HepG2 (cell line): ENCODE measurements around the gene RPS2. TPM values are rescaled to one million over a fixed set of nuclear protein-coding genes. Genes with fewer than 3 reads are reported as not detected.

Experiments
- HMGXB3 ChIP-seq: sonication (generic); formaldehyde crosslinking; IDR thresholded peaks from 2 replicates; pipeline ENCODE4 v1.4.0; 2020; ENCODE audit warnings: missing genetic modification reagents, borderline replicate concordance
- HNF1A ChIP-seq, 2 experiments: sonication (generic) in 1 of 2; formaldehyde crosslinking in 1 of 2; IDR thresholded peaks; 2 replicates each; pipeline versions ENCODE4 v1.4.0 to v1.6.1; 2016 to 2020; ENCODE audit warnings: borderline replicate concordance in 1 of 2, low read depth in 1 of 2, mild to moderate bottlenecking in 1 of 2, missing genetic modification reagents in 1 of 2
- HNF4G ChIP-seq, 2 experiments: sonication (generic) in 1 of 2; formaldehyde crosslinking in 1 of 2; IDR thresholded peaks; 2 replicates each; pipeline versions ENCODE4 v1.4.0 to v1.6.1; 2011 to 2020; ENCODE audit warnings: borderline replicate concordance in 2 of 2, low read depth in 2 of 2, mild to moderate bottlenecking in 2 of 2, low read length in 1 of 2, missing genetic modification reagents in 1 of 2, moderate library complexity in 1 of 2
- JDP2 ChIP-seq: sonication (generic); formaldehyde crosslinking; IDR thresholded peaks from 2 replicates; pipeline ENCODE4 v1.8.1; 2022; ENCODE audit warnings: missing genetic modification reagents, borderline replicate concordance
- MLX ChIP-seq: IDR thresholded peaks from 2 replicates; pipeline ENCODE4 v1.6.1; 2016
- POLR2AphosphoS2 ChIP-seq: IDR thresholded peaks from 2 replicates; pipeline ENCODE4 v1.6.1; 2011; ENCODE audit warnings: low read depth, low read length, improper control_type of control experiment
- PPARG ChIP-seq: conservative IDR thresholded peaks from 2 replicates; pipeline ENCODE4 v1.6.1; 2016; ENCODE audit warnings: missing biosample characterization, missing genetic modification reagents
- SATB2 ChIP-seq: sonication (generic); formaldehyde crosslinking; IDR thresholded peaks from 2 replicates; pipeline ENCODE4 v1.5.0; 2020; ENCODE audit warnings: missing genetic modification reagents
- STAT5B ChIP-seq: sonication (generic); formaldehyde crosslinking; IDR thresholded peaks from 2 replicates; pipeline ENCODE4 v1.4.0; 2020; ENCODE audit warnings: missing genetic modification reagents
- ZNF556 ChIP-seq: sonication (generic); formaldehyde crosslinking; IDR thresholded peaks from 2 replicates; pipeline ENCODE4 v1.4.0; 2020; ENCODE audit warnings: mild to moderate bottlenecking, missing genetic modification reagents, borderline replicate concordance
- ZNF784 ChIP-seq: sonication (generic); formaldehyde crosslinking; IDR thresholded peaks from 2 replicates; pipeline ENCODE4 v1.5.1; 2020; ENCODE audit warnings: missing genetic modification reagents, mild to moderate bottlenecking, borderline replicate concordance
- ZSCAN22 ChIP-seq: sonication (generic); formaldehyde crosslinking; IDR thresholded peaks from 2 replicates; pipeline ENCODE4 v1.4.0; 2020; ENCODE audit warnings: mild to moderate bottlenecking, missing genetic modification reagents
- polyA plus RNA-seq, 8 experiments: library from polyadenylated mRNA; depleted of rRNA in 3 of 8; stranded (reverse) in 7 of 8; unstranded in 1 of 8; fragments of >200 nt; fragmentation: Illumina TruSeq in 4 of 8; extraction: Trizol in 4 of 8; gene quantifications; 2 replicates each; pipeline versions ENCODE4 v1.2.1 to v1.2.3, GENCODE V29; 2011 to 2016; ENCODE audit warnings: low read depth in 4 of 8, missing spikeins in 1 of 8, mixed read lengths in 1 of 8; ENCODE audit not compliant: insufficient read depth in 1 of 8
- total RNA-seq, 5 experiments: library from RNA; depleted of rRNA; stranded (reverse); fragments of >200 nt; fragmentation: Illumina TruSeq; extraction: Trizol; gene quantifications; 2 replicates each; pipeline ENCODE4 v1.2.3, GENCODE V29; 2016; ENCODE audit warnings: low read depth in 1 of 5
- TF ChIP-seq, protein P1 (sequence below): sonication (generic); formaldehyde crosslinking; IDR thresholded peaks from 2 replicates; pipeline ENCODE4 v1.8.1; 2023; ENCODE audit warnings: missing genetic modification reagents, mild to moderate bottlenecking, borderline replicate concordance
- TF ChIP-seq, protein P2 (sequence below): sonication (generic); formaldehyde crosslinking; conservative IDR thresholded peaks from 2 replicates; pipeline ENCODE4 v1.4.0; 2020; ENCODE audit warnings: missing genetic modification reagents

The RPS2 gene
- total and polyA plus RNA-seq, 2 of the 13 experiments (the other 11 are each of a cell fraction or from before 2014, with no cell fraction given), result 1,908 to 4,514 TPM

DNA sequence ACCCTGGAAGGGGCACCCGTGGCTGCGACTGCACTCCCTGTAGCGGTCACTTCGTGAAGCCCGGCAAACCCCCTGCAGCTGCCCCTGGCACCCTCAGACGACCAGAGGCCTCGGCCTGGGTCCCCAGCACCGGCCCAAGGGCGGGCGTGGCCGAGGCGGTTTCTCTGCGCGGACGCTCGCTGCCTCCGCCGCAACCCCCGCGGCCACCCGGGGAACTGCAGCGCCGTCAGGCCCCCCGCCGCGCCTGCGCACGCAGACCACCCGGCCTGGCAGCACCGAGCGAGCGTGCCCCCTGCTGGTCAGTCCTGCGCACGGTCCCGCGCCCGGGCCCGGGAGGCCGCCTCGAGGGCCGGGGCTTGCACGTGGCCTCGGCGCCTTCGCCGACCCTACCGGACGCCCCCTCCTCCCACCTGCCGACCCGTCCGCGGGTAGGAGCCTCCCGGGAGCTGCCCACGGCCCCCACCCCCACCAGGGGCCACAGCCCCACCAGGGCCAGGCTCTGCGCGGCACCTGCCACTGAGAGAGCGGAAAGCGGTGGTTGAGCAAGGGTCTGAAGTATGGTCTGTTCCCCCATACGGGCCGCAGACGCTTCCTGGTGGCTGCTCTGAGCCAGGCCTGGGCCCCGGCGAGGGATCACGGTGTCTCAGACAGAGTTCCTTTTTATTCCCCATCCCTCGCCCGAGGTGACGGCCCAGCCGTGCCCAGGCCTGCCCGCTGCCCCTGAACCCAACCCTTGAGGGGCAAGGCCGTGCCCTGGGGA is 34.9 kb downstream of the RPS2 start (continued):
- TF ChIP-seq ZNF784 (CRISPR knock-in tag) (peak; percentile 82), MLX (no peak), ZNF556 (CRISPR knock-in tag) (peak; percentile 91; the same call in 1 of the 2 replicates), HMGXB3 (CRISPR knock-in tag) (no peak), SATB2 (CRISPR knock-in tag) (no peak), POLR2AphosphoS2 (no peak), PPARG (CRISPR knock-in tag) (no peak), HNF1A (IDR thresholded peaks at IDR 0.05; ENCODE audit: low read depth) (no peak), HNF1A (CRISPR knock-in tag; IDR thresholded peaks at IDR 0.05; ENCODE audit: borderline replicate concordance) (no peak; the same call in 1 of the 2 replicates), HNF4G (IDR thresholded peaks at IDR 0.05; ENCODE audit: borderline replicate concordance, low read depth, low read length) (no peak), HNF4G (CRISPR knock-in tag; IDR thresholded peaks at IDR 0.05; ENCODE audit: borderline replicate concordance, low read depth) (no peak), ZSCAN22 (CRISPR knock-in tag) (peak; percentile 79; the same call in 1 of the 2 replicates), STAT5B (CRISPR knock-in tag) (no peak), JDP2 (CRISPR knock-in tag) (no peak)
- TF ChIP-seq, protein P1, sequence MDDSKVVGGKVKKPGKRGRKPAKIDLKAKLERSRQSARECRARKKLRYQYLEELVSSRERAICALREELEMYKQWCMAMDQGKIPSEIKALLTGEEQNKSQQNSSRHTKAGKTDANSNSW (CRISPR knock-in tag), result peak; percentile 63; the same call in 1 of the 2 replicates
- TF ChIP-seq, protein P2, sequence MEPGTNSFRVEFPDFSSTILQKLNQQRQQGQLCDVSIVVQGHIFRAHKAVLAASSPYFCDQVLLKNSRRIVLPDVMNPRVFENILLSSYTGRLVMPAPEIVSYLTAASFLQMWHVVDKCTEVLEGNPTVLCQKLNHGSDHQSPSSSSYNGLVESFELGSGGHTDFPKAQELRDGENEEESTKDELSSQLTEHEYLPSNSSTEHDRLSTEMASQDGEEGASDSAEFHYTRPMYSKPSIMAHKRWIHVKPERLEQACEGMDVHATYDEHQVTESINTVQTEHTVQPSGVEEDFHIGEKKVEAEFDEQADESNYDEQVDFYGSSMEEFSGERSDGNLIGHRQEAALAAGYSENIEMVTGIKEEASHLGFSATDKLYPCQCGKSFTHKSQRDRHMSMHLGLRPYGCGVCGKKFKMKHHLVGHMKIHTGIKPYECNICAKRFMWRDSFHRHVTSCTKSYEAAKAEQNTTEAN (CRISPR knock-in tag), result peak; percentile 27
